ENCODE data around the gene BCAP31. TPM values are rescaled to one million over a fixed set of nuclear protein-coding genes. Genes with fewer than 3 reads are reported as not detected.

Gene BCAP31
- total RNA-seq, 4 donors from 2014 or later: 86.6 to 177 (median 102) TPM

DNA sequence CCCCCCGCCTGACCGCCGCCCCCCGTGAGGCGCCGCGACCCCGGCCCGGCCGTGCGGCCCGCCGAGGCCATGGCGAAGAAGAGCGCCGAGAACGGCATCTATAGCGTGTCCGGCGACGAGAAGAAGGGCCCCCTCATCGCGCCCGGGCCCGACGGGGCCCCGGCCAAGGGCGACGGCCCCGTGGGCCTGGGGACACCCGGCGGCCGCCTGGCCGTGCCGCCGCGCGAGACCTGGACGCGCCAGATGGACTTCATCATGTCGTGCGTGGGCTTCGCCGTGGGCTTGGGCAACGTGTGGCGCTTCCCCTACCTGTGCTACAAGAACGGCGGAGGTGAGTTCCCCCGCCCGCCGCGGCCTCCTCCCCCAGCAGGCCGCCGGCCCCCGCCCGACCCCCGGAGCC lies 35.7 kb downstream of the BCAP31 start:
- intact Hi-C loops (cut with DNase I; ENCODE audit: low total_unique reads): no loop called here
- TF ChIP-seq POLR2A (IDR thresholded peaks at IDR 0.05): no peak
- TF ChIP-seq, protein P1, sequence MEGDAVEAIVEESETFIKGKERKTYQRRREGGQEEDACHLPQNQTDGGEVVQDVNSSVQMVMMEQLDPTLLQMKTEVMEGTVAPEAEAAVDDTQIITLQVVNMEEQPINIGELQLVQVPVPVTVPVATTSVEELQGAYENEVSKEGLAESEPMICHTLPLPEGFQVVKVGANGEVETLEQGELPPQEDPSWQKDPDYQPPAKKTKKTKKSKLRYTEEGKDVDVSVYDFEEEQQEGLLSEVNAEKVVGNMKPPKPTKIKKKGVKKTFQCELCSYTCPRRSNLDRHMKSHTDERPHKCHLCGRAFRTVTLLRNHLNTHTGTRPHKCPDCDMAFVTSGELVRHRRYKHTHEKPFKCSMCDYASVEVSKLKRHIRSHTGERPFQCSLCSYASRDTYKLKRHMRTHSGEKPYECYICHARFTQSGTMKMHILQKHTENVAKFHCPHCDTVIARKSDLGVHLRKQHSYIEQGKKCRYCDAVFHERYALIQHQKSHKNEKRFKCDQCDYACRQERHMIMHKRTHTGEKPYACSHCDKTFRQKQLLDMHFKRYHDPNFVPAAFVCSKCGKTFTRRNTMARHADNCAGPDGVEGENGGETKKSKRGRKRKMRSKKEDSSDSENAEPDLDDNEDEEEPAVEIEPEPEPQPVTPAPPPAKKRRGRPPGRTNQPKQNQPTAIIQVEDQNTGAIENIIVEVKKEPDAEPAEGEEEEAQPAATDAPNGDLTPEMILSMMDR (IDR thresholded peaks at IDR 0.05): no peak
- Histone ChIP-seq H3K36me3 (no peaks in the 10 kb centered on the region), H3K9me3 (no peaks in the 10 kb centered on the region), H3K4me1 (no peaks in the 10 kb centered on the region), H3K27me3 (no peaks in the 10 kb centered on the region), H3K27ac (peak overlapping the region in 1 of 2 donors; percentile 73), H3K4me3 (peak overlapping the region; percentile 4 to 46)
- DNase-seq: no peak

DNA sequence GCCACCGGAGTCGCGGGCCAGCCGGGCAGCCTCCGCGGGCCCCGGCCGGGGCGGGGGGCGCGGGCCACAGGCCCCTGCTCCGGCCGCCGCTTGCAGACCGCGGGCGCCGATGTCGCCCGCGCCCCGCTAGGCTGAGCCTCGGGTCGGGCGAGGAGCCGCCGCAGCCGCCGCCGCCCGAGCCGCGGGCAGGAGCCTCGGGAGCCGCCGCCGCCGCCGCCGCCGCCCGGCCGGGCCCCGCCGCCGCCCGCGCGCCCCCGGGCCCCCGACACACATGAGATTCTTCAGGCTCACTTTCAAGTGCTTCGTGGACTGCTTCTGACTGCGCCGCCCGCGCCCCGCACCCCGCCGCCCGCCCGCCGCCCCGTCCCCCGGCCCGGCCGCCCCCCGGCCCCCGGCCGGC lies 36.1 kb downstream of the BCAP31 start:
- Histone ChIP-seq H3K36me3 (no peaks in the 10 kb centered on the region), H3K27ac (peak overlapping the region in 1 of 2 donors; percentile 27), H3K4me1 (no peaks in the 10 kb centered on the region), H3K27me3 (no peaks in the 10 kb centered on the region), H3K9me3 (no peaks in the 10 kb centered on the region), H3K4me3 (no peak overlapping the region)
- no peak for TF ChIP-seq POLR2A (IDR thresholded peaks at IDR 0.05)
- TF ChIP-seq, protein P1 (IDR thresholded peaks at IDR 0.05): no peak
- DNase-seq: no peak
- intact Hi-C loops (cut with DNase I; ENCODE audit: low total_unique reads): no loop called here

DNA sequence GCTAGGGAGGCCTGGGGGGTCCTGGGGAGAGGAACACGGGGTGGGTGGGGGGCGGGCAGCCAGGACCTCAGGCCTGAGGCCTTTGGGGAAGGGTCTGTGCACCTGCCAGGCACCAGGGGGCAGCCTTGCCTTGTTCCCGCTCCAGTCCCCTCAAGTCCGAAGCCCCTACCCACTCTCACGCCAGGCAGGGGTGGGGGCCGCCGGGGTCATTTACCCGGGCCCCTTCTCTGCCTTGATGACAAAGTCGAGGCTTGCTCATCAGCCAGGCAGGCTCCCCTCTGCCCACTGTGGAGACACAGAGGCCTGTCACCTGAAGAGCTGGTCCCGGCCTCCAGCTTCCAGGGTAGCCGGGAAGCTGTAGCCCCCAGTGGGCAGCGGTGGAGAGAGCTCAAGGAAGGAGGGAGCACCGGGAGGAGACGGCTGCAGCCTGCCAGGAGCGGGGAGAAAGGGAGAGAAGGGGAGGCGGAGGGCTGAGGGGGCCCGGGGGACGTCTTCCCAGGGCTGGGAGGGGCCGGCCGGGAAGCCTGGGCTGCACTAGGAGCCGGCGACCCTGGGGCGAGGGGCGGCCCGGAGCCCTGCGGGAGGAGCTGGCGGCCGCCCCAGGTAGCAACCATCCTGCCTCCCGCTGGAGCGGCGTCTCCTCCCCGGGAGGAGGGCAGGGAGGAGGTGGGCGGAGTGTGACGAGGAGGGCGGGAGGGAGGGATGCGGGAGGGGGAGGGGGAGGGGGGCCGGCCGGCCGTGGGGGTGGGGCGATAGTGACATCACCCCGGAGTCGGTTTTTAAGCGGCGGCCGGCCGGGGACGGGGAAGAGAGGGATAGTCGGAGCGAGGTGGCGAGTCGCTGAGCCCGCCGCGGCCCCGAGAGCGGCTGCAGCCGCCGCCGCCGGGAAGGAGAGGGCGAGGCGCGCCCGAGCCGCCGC lies 36.8 kb downstream of the BCAP31 start, which contains the start of gene SLC6A8:
Gene SLC6A8, plus strand, starts transcription at position 806 of the 919 bp plus-strand sequence. CDS start 649 bp downstream, outside the sequence.
- Histone ChIP-seq H3K36me3 (no peaks in the 10 kb centered on the region), H3K27me3 (no peaks in the 10 kb centered on the region), H3K27ac (peak within 1 kb of the TSS; percentile 64 to 79), H3K9me3 (no peaks in the 10 kb centered on the region), H3K4me3 (peak within 1 kb of the TSS; percentile 22 to 46), H3K4me1 (no peaks in the 10 kb centered on the region)
- peak; percentile 69 to 78 for DNase-seq
- intact Hi-C loops (cut with DNase I; ENCODE audit: low total_unique reads): no loop called here
- TF ChIP-seq, protein P1 (IDR thresholded peaks at IDR 0.05): peak in 3 of 4 experiments; percentile 10 to 17 (median 13)
- peak; percentile 57 to 58 for TF ChIP-seq POLR2A (IDR thresholded peaks at IDR 0.05)

DNA sequence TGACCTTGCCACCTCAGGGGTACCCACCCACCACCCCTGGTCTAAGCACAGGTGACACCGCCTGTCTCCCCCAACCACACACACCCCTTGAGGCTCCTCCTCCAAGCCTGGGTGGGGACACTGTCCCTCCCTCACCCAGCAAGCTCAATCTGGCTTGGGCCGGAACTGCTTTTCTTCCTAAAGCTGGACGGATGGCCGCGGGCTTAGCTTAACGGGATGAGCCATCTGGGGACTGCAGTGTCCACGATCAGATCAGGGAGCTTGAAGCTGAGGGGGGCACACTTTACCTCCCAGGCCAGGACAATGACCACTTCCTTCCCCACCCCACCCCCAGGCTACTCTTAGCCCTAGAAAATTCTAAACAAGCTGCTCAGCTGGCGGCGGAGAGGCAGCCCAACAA lies 37.5 kb downstream of the BCAP31 start:
- DNase-seq: peak in 1 of 2 donors; percentile 20
- Histone ChIP-seq H3K27me3 (no peaks in the 10 kb centered on the region), H3K4me3 (no peak overlapping the region), H3K4me1 (no peaks in the 10 kb centered on the region), H3K27ac (peak overlapping the region; percentile 64 to 79), H3K36me3 (no peaks in the 10 kb centered on the region), H3K9me3 (no peaks in the 10 kb centered on the region)
- intact Hi-C loops (cut with DNase I; ENCODE audit: low total_unique reads): no loop called here
- TF ChIP-seq, protein P1 (IDR thresholded peaks at IDR 0.05): no peak
- TF ChIP-seq POLR2A (IDR thresholded peaks at IDR 0.05): no peak
